GM18873 (cell line): ENCODE results near the gene ADCY1.

ENCODE experiments used
- ATAC-seq: cut with Tn5 transposase; IDR thresholded peaks from one replicate; pipeline ENCODE4 v1.9.1; 2021; ENCODE audit warnings: mild to moderate bottlenecking, moderate library complexity, moderate number of reproducible peaks; ENCODE audit not compliant: unreplicated experiment, low FRiP score

The ADCY1 gene

GRCh38 chr7:45708046-45708950 is 134.1 kb downstream of the ADCY1 start:
- ATAC-seq = no peak

DNA sequence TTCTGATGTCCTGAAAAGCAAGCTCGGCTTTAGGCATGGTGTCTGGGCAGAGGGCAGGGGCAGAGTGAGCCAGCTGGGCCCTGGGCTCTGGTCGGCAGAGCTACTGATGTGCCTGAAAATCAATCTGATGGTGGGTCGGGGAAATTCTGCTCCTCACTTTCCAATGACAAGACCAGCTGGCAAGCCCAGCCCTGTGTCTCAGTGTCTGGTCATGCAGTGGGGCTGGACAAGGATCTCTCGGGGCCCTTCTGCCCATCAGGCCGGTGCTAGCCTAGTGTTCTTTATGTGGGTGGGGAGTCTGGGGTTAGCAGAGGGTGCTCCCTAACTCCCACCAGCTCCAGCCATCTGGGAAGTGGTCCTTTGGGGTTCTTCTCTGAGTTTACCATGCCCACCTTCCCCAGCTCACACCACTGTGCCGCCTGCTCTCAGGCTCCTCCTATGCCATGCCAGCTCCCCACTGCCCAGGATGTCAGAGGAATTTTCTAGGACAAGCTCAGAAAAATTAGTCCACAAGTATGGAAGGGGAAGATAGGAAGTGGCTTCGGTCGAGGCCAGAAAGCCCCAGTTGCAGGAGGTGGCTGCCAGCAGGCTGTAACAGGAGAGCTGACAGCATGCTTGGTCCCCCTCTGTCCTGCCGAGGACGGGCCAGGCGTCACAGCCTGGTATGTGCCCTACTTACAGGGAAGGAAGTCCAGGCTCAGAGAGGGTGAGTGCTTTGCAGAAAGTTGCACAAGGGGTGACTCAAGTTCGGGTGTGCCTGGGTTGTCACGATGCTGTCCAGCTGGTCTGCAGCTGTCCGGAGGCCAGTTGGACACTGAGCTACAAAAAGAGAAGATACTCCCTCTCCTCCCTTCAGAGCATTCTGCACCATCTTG is 135.2 kb downstream of the ADCY1 start:
- ATAC-seq = no peak

- no peak for ATAC-seq
Observed at GRCh38 chr7:45710271-45711160, 136.3 kb downstream of the ADCY1 start.

- no peak for ATAC-seq
Observed at GRCh38 chr7:45711161-45711490, 137.0 kb downstream of the ADCY1 start.

DNA sequence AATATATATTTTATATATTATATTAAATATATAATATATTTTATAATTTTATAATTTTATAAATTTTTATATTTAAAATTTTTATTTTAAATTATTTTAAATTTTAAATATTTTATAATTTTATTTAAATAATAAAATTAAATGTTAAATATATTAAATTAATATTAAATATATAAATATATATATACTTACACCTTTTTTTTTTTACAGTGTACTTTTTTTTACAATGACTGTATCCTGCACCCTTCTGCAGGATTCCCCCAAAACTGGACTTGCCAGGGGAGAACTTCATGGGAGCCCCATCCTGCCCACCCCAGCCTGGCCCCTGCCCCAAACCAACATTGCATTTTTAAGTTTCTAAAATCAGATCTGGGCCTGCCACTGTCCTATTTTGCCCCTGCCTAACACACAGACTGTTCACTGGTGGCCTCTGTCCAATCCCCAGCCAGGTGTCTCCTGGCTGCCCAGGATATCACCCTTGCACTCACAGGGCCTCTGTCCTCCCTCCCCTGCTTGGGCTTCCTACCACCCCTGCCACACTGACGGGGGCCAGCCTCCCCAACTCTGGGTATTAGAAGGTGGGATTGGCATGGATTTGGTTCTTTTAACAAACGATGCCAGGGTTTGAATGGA is 138.0 kb downstream of the ADCY1 start:
- ATAC-seq = no peak

DNA sequence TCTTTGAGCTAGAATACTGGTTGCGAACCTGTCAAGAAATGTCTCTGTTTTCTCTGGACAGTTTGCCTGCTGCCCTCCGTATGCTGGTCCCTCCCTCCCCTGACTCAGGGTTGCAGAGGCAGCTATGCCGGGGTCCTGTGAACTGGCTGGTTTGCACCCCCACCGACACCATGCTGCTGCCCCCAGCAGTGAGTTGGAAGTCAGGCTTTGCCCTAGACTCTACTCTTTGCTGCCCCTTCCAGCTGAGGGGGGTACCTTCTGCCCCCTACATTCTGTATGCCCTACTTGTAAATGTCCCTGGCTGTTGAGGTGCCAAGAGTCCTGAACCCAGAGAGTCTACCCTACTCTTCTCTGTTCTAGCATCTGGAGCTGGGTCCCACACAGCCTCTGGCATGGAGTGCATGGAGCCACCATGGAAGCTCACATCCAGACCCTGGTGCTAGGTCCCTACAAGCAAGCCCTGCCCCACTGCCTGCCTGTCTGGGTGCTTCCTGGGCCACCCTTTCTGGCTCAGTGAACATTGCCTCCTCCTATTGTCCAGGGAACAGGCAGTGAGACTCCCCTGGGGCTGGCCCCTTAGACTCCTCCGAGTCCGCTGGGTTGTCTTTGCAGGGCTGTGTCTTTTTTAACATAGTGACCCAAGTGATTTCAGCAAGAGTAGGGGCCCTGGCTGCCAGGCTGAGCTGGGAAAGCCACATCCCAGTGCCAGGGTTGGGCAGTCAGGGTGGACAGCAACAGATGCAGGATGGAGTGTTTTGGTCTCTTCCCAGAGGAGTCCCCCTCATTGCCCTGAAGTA is 138.9 kb downstream of the ADCY1 start:
- ATAC-seq = no peak

GRCh38 chr7:45713669-45714520 is 139.7 kb downstream of the ADCY1 start:
- ATAC-seq = no peak

- ATAC-seq = no peak
Observed at GRCh38 chr7:45714521-45714820, 140.3 kb downstream of the ADCY1 start.

DNA sequence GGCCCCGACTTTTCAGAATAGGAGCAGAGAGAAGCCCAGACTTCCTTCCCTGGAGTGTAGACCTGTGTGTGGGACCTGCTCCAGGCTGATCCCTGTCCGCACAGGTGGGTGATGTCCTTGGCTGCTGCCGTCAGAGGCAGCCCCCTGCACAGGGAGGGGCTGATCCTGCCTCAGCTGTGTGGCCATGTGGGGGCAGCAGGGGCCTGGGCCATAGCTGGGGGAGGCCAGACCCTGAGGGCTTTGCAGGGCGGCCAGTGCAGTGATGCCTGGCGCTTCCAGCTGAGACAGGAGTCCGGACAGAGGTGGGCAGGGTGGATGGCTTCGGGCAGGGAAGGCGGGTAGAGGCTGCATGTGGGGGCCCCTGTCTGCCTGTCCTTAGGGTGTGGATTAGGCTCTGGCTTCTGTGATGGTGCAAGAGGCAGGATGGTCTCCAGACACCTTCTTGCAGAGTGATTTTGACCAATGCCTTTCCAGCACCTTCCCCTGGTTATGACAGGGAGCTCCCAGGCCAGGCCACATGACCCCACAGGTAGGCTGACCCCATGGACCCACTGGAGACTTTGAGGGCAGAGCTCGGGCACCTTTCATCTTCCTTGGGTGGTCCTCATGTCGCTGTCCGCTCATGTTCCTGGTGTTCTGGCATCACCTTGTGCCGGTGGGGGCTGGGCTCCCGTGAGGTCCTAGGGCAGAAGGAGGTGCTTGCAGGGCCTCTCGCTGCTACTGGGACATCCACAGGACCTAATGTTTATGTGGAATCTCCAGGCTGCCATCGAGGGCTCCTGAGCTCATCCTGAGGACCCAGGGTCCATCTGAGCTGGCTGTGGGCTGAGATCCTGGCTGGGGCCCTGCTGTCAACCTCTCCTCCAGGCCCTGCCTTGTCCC is 141.5 kb downstream of the ADCY1 start:
- no peak for ATAC-seq

DNA sequence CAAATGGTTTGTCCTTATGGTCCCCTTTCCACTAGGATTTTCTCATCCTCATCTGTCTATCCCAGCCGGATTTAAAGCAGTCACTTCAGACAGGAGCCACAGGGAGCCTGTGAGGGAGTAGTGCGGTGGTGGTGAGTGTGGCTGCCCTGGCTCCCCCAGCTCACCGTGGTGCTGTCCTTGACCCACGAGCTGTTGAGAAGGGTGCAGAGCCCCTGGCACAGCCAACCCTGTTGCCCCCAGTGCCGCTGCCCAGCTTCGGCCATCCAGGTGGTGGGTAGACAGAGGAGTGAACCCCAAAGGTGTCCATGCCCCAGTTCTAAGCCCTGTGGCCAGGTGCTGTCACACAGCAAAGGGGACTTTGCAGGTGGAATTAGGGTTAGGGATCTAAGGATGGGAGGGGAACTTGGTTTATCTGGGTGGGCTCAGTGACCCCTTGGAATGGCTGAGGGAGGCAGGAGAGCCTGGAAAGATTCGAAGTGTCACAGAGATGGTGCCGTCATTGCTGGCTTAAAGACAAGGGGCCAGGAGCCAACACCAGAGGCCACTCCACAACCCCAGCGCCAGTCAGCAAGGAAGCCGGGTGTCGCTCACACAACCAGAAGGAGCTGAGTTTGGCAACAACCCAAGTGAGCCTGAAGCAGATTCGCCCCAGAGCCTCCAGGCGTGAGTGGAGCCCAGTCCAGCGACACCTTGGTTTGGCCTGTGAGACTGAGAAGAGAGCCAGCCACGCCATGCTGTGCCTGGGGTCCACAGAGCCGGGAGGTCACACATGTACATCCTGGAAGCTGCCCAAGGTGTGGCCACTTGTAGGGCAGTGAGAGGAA is 142.4 kb downstream of the ADCY1 start:
- ATAC-seq = no peak

- ATAC-seq = no peak
Observed at GRCh38 chr7:45717537-45718235, 143.5 kb downstream of the ADCY1 start.

DNA sequence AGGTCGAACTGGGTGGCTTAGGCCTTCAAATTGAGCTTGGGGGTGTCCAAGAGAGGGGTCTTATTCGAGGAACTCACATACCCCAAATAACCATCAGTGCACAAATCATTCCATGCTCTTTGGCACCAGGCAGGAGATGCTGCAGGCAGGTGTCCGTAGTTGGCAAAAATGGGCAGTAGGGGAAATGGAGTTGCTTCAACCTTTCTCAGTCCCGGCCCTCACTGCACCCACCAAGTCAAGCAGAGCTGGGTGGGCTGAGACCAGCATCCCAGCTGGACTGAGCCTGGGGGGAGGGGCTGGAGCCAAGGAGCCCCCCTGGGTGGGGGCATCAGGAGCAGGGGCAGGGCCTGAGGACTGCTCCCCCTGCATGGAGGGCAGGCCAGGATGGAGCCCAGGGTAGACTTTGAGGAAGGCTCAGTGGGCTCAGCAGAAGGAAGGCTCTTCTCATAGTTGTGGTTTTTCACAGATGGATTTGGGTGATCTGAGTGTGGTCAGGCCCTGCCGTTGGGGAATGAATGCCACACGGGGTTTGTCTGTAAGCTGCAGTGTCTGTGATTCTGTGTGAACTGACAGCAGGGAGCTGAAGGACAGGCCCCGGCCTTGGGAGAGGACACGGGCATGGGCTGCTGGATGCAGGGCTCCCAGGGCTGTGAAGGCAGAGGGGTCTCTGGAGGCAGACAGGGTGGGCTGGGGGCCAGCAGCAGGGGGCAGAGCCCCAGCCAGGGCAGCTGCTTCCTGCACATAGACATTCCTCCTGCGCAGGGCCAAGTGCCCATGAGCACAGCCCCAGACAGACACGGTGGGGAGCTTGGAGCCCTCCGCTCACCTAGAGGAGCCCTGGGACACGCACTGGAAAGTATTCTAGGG is 144.5 kb downstream of the ADCY1 start:
- ATAC-seq = no peak

GRCh38 chr7:45720989-45721388 is 146.8 kb downstream of the ADCY1 start:
- no peak for ATAC-seq

DNA sequence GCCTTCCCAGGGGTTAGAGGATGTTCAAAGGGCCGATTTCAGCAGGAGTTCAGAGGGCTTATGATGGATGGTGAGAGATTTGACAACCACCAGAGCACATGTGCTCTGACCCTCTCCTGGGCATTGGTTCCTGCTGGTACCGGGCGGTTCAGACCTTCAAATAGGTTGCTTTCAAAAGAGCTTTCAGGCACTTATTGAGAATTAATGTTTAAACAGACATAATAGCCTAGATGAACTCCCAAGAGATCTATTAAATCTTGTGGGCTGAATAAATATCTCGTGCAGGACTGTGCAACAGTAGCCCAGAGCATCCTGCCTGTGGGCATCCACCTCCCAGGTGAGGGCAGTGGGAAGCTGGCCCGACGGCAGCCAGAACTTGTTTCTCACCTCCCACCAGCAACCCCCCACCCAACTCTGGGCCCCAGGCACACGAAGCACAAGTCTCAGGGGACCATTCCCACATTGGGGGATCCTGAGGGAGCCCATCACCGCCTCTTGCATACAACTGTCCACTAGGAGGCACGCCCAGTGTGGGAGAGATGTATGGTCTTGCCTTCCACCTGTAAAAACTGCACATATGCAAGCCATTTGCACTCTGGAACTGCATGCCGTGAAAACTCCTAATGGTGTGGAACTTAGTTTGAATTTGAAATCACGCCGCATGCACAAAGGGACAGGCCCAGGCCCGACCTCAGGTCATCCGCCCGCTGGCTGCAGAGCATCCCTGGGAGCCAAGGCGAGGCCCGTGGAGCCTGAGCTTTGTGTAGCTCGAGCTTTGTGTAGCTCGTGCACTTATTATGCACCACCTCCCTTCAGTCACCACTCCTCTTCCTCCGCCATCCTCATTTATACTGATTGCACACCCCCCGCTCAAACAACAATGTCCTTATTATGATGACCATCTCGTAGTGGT is 147.8 kb downstream of the ADCY1 start:
- no peak for ATAC-seq
